H9 (cell line): ENCODE measurements around the gene PRIM2. TPM values are rescaled to one million over a fixed set of nuclear protein-coding genes. Genes with fewer than 3 reads are reported as not detected.

ENCODE experiments used
- DNase-seq: peaks from one replicate; pipeline ENCODE4 v3.0.0-alpha.2; 2017
- H2AFZ ChIP-seq: one replicate; pipeline ENCODE4 v1.6.1; 2013; ENCODE audit warnings: mild to moderate bottlenecking, low read length, control low read depth, moderate library complexity
- H2AK5ac ChIP-seq: 2 replicates; pipeline ENCODE4 v1.6.1; 2013; ENCODE audit warnings: low read length, control low read depth, mixed read lengths; ENCODE audit not compliant: insufficient read length
- H2BK120ac ChIP-seq: one replicate; pipeline ENCODE4 v1.6.1; 2013; ENCODE audit warnings: low read depth, mild to moderate bottlenecking, low read length, control low read depth, inconsistent platforms; ENCODE audit not compliant: poor library complexity, severe bottlenecking
- H2BK12ac ChIP-seq: 2 replicates; pipeline ENCODE4 v1.6.1; 2013; ENCODE audit warnings: low read length, control low read depth, mixed read lengths, low read depth; ENCODE audit not compliant: insufficient read length
- H2BK15ac ChIP-seq: 2 replicates; pipeline ENCODE4 v1.6.1; 2013; ENCODE audit warnings: low read depth, low read length, control low read depth
- H2BK20ac ChIP-seq: one replicate; pipeline ENCODE4 v1.6.1; 2013; ENCODE audit warnings: low read depth, mild to moderate bottlenecking, low read length, control low read depth, inconsistent platforms; ENCODE audit not compliant: poor library complexity, severe bottlenecking
- H2BK5ac ChIP-seq: 2 replicates; pipeline ENCODE4 v1.6.1; 2013; ENCODE audit warnings: low read length, control low read depth, mixed read lengths; ENCODE audit not compliant: insufficient read length
- H3K14ac ChIP-seq: 2 replicates; pipeline ENCODE4 v1.6.1; 2013; ENCODE audit warnings: low read length, control low read depth; ENCODE audit not compliant: insufficient read depth
- H3K18ac ChIP-seq: 2 replicates; pipeline ENCODE4 v1.6.1; 2013; ENCODE audit warnings: low read depth, mild to moderate bottlenecking, mixed read lengths, low read length, control low read depth; ENCODE audit not compliant: insufficient read length
- H3K23ac ChIP-seq: 2 replicates; pipeline ENCODE4 v1.6.1; 2013; ENCODE audit warnings: low read length, control low read depth, mixed read lengths, low read depth; ENCODE audit not compliant: insufficient read length
- H3K23me2 ChIP-seq: 2 replicates; pipeline ENCODE4 v1.6.1; 2013; ENCODE audit warnings: low read depth, mild to moderate bottlenecking, mixed read lengths, low read length, control low read depth; ENCODE audit not compliant: insufficient read length, poor library complexity, severe bottlenecking
- H3K27ac ChIP-seq: 2 replicates; pipeline ENCODE4 v1.5.1; 2013; ENCODE audit warnings: low read length, control low read depth, mixed read lengths, low read depth; ENCODE audit not compliant: insufficient read length
- H3K27me3 ChIP-seq: 2 replicates; pipeline ENCODE4 v1.6.1; 2013; ENCODE audit warnings: low read length, control low read depth, inconsistent platforms; ENCODE audit not compliant: insufficient read depth
- H3K4ac ChIP-seq: 2 replicates; pipeline ENCODE4 v1.6.1; 2013; ENCODE audit warnings: low read depth, mild to moderate bottlenecking, control low read depth, inconsistent platforms, low read length, moderate library complexity
- H3K4me1 ChIP-seq: 2 replicates; pipeline ENCODE4 v1.6.1; 2013; ENCODE audit warnings: low read length, control low read depth, inconsistent platforms; ENCODE audit not compliant: insufficient read depth
- H3K4me2 ChIP-seq: 2 replicates; pipeline ENCODE4 v1.6.1; 2013; ENCODE audit warnings: low read length, control low read depth, mixed read lengths; ENCODE audit not compliant: insufficient read length, insufficient read depth
- H3K56ac ChIP-seq: 2 replicates; pipeline ENCODE4 v1.6.1; 2013; ENCODE audit warnings: low read depth, mild to moderate bottlenecking, mixed read lengths, low read length, control low read depth; ENCODE audit not compliant: insufficient read length
- H3K79me1 ChIP-seq: 2 replicates; pipeline ENCODE4 v1.6.1; 2013; ENCODE audit warnings: low read depth, mild to moderate bottlenecking, moderate library complexity, low read length, control low read depth, inconsistent platforms; ENCODE audit not compliant: insufficient read depth, poor library complexity, severe bottlenecking
- H3K79me2 ChIP-seq: 2 replicates; pipeline ENCODE4 v1.6.1; 2013; ENCODE audit warnings: low read length, control low read depth, inconsistent platforms; ENCODE audit not compliant: insufficient read depth
- H3K9ac ChIP-seq: 2 replicates; pipeline ENCODE4 v1.6.1; 2013; ENCODE audit warnings: low read length, control low read depth, mixed read lengths; ENCODE audit not compliant: insufficient read length; ENCODE audit errors: extremely low read depth
- H3K9me3 ChIP-seq: one replicate; pipeline ENCODE4 v1.6.1; 2013; ENCODE audit warnings: low read depth, low read length, inconsistent platforms; ENCODE audit not compliant: control insufficient read depth
- H3T11ph ChIP-seq: one replicate; pipeline ENCODE4 v1.6.1; 2013; ENCODE audit warnings: mild to moderate bottlenecking, low read length, control low read depth, inconsistent platforms
- H4K20me1 ChIP-seq: one replicate; pipeline ENCODE4 v1.6.1; 2013; ENCODE audit not compliant: control insufficient read depth, insufficient read length, insufficient read depth
- H4K5ac ChIP-seq: 2 replicates; pipeline ENCODE4 v1.6.1; 2013; ENCODE audit warnings: low read depth, mild to moderate bottlenecking, mixed read lengths, low read length, control low read depth; ENCODE audit not compliant: insufficient read length
- H4K8ac ChIP-seq: replicated peaks from 2 replicates; pipeline ENCODE4 v1.6.1; 2013; ENCODE audit warnings: low read length, control low read depth, mixed read lengths, low read depth; ENCODE audit not compliant: insufficient read length
- H4K91ac ChIP-seq: 2 replicates; pipeline ENCODE4 v1.6.1; 2013; ENCODE audit warnings: low read depth, mild to moderate bottlenecking, moderate library complexity, mixed read lengths, low read length, control low read depth; ENCODE audit not compliant: insufficient read length
- H3K27ac Mint-ChIP-seq, 3 experiments: 2 replicates in 2 of 3; 3 replicates in 1 of 3; pipeline ENCODE4 v1.8.0; 2020 to 2021; ENCODE audit warnings: mixed read lengths in 3 of 3, mild to moderate bottlenecking in 1 of 3, moderate library complexity in 1 of 3
- H3K27me3 Mint-ChIP-seq: 2 replicates; pipeline ENCODE4 v1.8.0; 2021; ENCODE audit warnings: low read depth, mild to moderate bottlenecking, moderate library complexity, mixed read lengths
- H3K36me3 Mint-ChIP-seq, 3 experiments: 2 replicates in 2 of 3; 3 replicates in 1 of 3; pipeline ENCODE4 v1.8.0; 2020 to 2021; ENCODE audit warnings: low read depth in 3 of 3, mixed read lengths in 3 of 3; ENCODE audit not compliant: insufficient read depth in 1 of 3
- H3K4me1 Mint-ChIP-seq, 2 experiments: 2 replicates each; pipeline ENCODE4 v1.8.0; 2020; ENCODE audit warnings: mixed read lengths in 2 of 2
- H3K4me3 Mint-ChIP-seq, 2 experiments: 2 replicates in 1 of 2; 3 replicates in 1 of 2; pipeline ENCODE4 v1.8.0; 2020 to 2021; ENCODE audit warnings: mild to moderate bottlenecking in 2 of 2, mixed read lengths in 2 of 2, moderate library complexity in 1 of 2
- H3K9me3 Mint-ChIP-seq, 2 experiments: 2 replicates in 1 of 2; 3 replicates in 1 of 2; pipeline ENCODE4 v1.8.0; 2020; ENCODE audit warnings: mild to moderate bottlenecking in 2 of 2, mixed read lengths in 2 of 2, moderate library complexity in 1 of 2
- CTCF ChIP-seq: fragments of 200-600 bp; sonication (generic); conservative IDR thresholded peaks from 3 replicates; pipeline ENCODE4 v1.8.0; 2021; ENCODE audit warnings: antibody characterized with exemption, mild to moderate bottlenecking
- total RNA-seq: library from RNA; stranded (reverse); gene quantifications from 2 replicates; pipeline ENCODE4 v1.2.1, GENCODE V29; 2021

Gene PRIM2
- total RNA-seq, 1 experiment from 2014 or later, result 43.0 TPM

GRCh38 chr6:57329933-57330332 lies 12.5 kb downstream of the PRIM2 start:
- Histone ChIP-seq H4K20me1 (no peaks in the 10 kb centered on the region), H3K14ac (no peak overlapping the region), H3K56ac (no peak overlapping the region), H3K79me1 (peaks cover 2% of the 10 kb centered on the region), H2BK12ac (no peak overlapping the region), H3K79me2 (peaks cover 7% of the 10 kb centered on the region; the same call in 1 of the 2 replicates), H2AK5ac (no peak overlapping the region), H2BK15ac (no peak overlapping the region), H4K91ac (no peak overlapping the region), H2AFZ (no peak overlapping the region), H2BK20ac (no peak overlapping the region), H4K5ac (no peak overlapping the region), H3K9ac (no peak overlapping the region), H3K18ac (no peak overlapping the region), H4K8ac (no peak overlapping the region), H3K9me3 (peaks cover 28% of the 10 kb centered on the region), H3K4ac (no peak overlapping the region), H3K27me3 (no peaks in the 10 kb centered on the region), H3K23ac (no peak overlapping the region), H2BK5ac (no peak overlapping the region), H3T11ph (no peak overlapping the region), H2BK120ac (no peak overlapping the region), H3K4me1 (no peaks in the 10 kb centered on the region), H3K23me2 (no peaks in the 10 kb centered on the region), H3K27ac (no peak overlapping the region), H3K4me2 (no peak overlapping the region)
- TF ChIP-seq CTCF, result no peak
- peaks cover 71 to 72% of the 10 kb centered on the region in 2 experiments for H3K9me3 Mint-ChIP-seq
- H3K36me3 Mint-ChIP-seq, result peaks cover 94 to 100% (median 99%) of the 10 kb centered on the region in 3 experiments
- H3K27ac Mint-ChIP-seq, result no peak overlapping the region; a peak in 1 of 7 replicates
- DNase-seq, result no peak
- no peaks in the 10 kb centered on the region for H3K4me1 Mint-ChIP-seq
- no peaks in the 10 kb centered on the region for H3K27me3 Mint-ChIP-seq
- H3K4me3 Mint-ChIP-seq, result no peak overlapping the region
